Left lung (tissue), 10 donors: ENCODE data around the gene MTHFD1L. TPM values are rescaled to one million over a fixed set of nuclear protein-coding genes. Genes with fewer than 3 reads are reported as not detected.

Experiments used
- ATAC-seq: fragments of 200-7000 bp; cut with Tn5 transposase; one replicate; pipeline ENCODE4 v1.9.1; 2020; ENCODE audit warnings: moderate library complexity
- DNase-seq, 4 donors: peaks; one replicate each; pipeline ENCODE4 v3.0.0-alpha.2; 2013 to 2020
- H3K27ac ChIP-seq, 2 donors: fragments of 200-600 bp; sonication (generic) in 1 of 2; one replicate each; pipeline versions ENCODE4 v1.5.0 to v1.8.0; 2020 to 2021
- H3K27me3 ChIP-seq, 2 donors: fragments of 200-600 bp; sonication (generic) in 1 of 2; one replicate each; pipeline versions ENCODE4 v1.5.0 to v1.8.0; 2020 to 2021
- H3K36me3 ChIP-seq, 2 donors: fragments of 200-600 bp; sonication (generic) in 1 of 2; one replicate each; pipeline versions ENCODE4 v1.5.0 to v1.8.0; 2020 to 2021
- H3K4me1 ChIP-seq, 2 donors: fragments of 200-600 bp; one replicate each; pipeline ENCODE4 v1.8.0; 2021
- H3K4me3 ChIP-seq, 2 donors: fragments of 200-600 bp; sonication (generic) in 1 of 2; one replicate each; pipeline versions ENCODE4 v1.5.0 to v1.8.0; 2020 to 2021; ENCODE audit warnings: mild to moderate bottlenecking in 1 of 2
- H3K9me3 ChIP-seq, 2 donors: fragments of 200-600 bp; sonication (generic) in 1 of 2; one replicate each; pipeline versions ENCODE4 v1.5.0 to v1.8.0; 2020 to 2021
- CTCF ChIP-seq, 2 donors: fragments of 200-600 bp; sonication (generic) in 1 of 2; IDR thresholded peaks; one replicate each; pipeline versions ENCODE4 v1.5.0 to v1.8.0; 2021; ENCODE audit warnings: antibody characterized with exemption in 2 of 2
- intact Hi-C, 2 donors: fragments of 100-400 bp; cut with DNase I; formaldehyde crosslinking; loops; one replicate each; pipeline versions ENCODE4 v1.11.2 to v1.14.2; 2022
- polyA plus RNA-seq, 6 donors: library from polyadenylated mRNA; unstranded; fragments of 120-200 nt; gene quantifications; one replicate each; pipeline ENCODE4 v1.2.1, GENCODE V29; 2013; ENCODE audit not compliant: insufficient read length in 6 of 6
- total RNA-seq, 2 donors: library from RNA; stranded (reverse); fragmentation: NEBNext Ultra II Directional; extraction: Animal tissue kit (Norgen Biotek cat#: 25700); gene quantifications; one replicate each; pipeline ENCODE4 v1.2.1, GENCODE V29; 2021
- donor health status: DM: no; HTN: yes; CAD: no.
- donor health status: DM: no; HTN: no; CAD: no.

Gene MTHFD1L
- total and polyA plus RNA-seq, 8 donors = 11.9 to 38.2 (median 16.0) TPM

GRCh38 chr6:150996968-150997367 is 131.5 kb downstream of the MTHFD1L start:
- no peaks in the 10 kb centered on the region for H3K36me3 ChIP-seq
- no peak overlapping the region for H3K27ac ChIP-seq
- no peaks in the 10 kb centered on the region for H3K9me3 ChIP-seq
- intact Hi-C loops = no loop called here
- no peak for TF ChIP-seq CTCF (IDR thresholded peaks at IDR 0.05)
- no peak for DNase-seq
- ATAC-seq = no peak
- H3K4me1 ChIP-seq = peaks cover 0 to 14% of the 10 kb centered on the region in 2 donors
- no peaks in the 10 kb centered on the region for H3K27me3 ChIP-seq
- H3K4me3 ChIP-seq = no peak overlapping the region

GRCh38 chr6:150999107-150999506 is 133.6 kb downstream of the MTHFD1L start:
- no peak for DNase-seq
- H3K36me3 ChIP-seq = no peaks in the 10 kb centered on the region
- H3K4me1 ChIP-seq = peaks cover 0 to 18% of the 10 kb centered on the region in 2 donors
- H3K27ac ChIP-seq = no peak overlapping the region
- no peak for ATAC-seq
- H3K4me3 ChIP-seq = no peak overlapping the region
- no peaks in the 10 kb centered on the region for H3K27me3 ChIP-seq
- intact Hi-C loops = no loop called here
- H3K9me3 ChIP-seq = no peaks in the 10 kb centered on the region
- TF ChIP-seq CTCF (IDR thresholded peaks at IDR 0.05) = no peak

GRCh38 chr6:150999576-150999975 is 134.1 kb downstream of the MTHFD1L start:
- no peaks in the 10 kb centered on the region for H3K36me3 ChIP-seq
- no peaks in the 10 kb centered on the region for H3K27me3 ChIP-seq
- DNase-seq (no peak), ATAC-seq (no peak)
- intact Hi-C loops = no loop called here
- H3K9me3 ChIP-seq = no peaks in the 10 kb centered on the region
- no peak overlapping the region for H3K27ac ChIP-seq
- peaks cover 2 to 23% of the 10 kb centered on the region in 2 donors for H3K4me1 ChIP-seq
- no peak for TF ChIP-seq CTCF (IDR thresholded peaks at IDR 0.05)
- H3K4me3 ChIP-seq = no peak overlapping the region

GRCh38 chr6:151001387-151002056 is 136.0 kb downstream of the MTHFD1L start:
- Histone ChIP-seq H3K4me1 (peaks cover 8 to 39% of the 10 kb centered on the region in 2 donors), H3K27me3 (no peaks in the 10 kb centered on the region), H3K27ac (peak overlapping the region in 1 of 2 donors; percentile 35), H3K9me3 (no peaks in the 10 kb centered on the region), H3K4me3 (no peak overlapping the region), H3K36me3 (no peaks in the 10 kb centered on the region)
- intact Hi-C loops = loop anchor here in 1 of 2 donors (10.0 kb wide), 1 partner anchor 107 kb away; no protein-coding TSS in a partner anchor
- ATAC-seq (no peak), DNase-seq (no peak)
- no peak for TF ChIP-seq CTCF (IDR thresholded peaks at IDR 0.05)

GRCh38 chr6:151002057-151002450 is 136.6 kb downstream of the MTHFD1L start:
- peak overlapping the region in 1 of 2 donors; percentile 35 for H3K27ac ChIP-seq
- intact Hi-C loops = loop anchor here in 1 of 2 donors (10.0 kb wide), 1 partner anchor 107 kb away; no protein-coding TSS in a partner anchor
- TF ChIP-seq CTCF (IDR thresholded peaks at IDR 0.05) = no peak

More at GRCh38 chr6:151002057-151002450, 136.6 kb downstream of the MTHFD1L start:
- Histone ChIP-seq H3K4me1 (peaks cover 8 to 39% of the 10 kb centered on the region in 2 donors), H3K4me3 (no peak overlapping the region), H3K27me3 (no peaks in the 10 kb centered on the region), H3K9me3 (no peaks in the 10 kb centered on the region), H3K36me3 (no peaks in the 10 kb centered on the region)
- ATAC-seq = no peak
- peak in 1 of 4 donors; percentile 68 for DNase-seq
